Testis (tissue), 2 donors: ENCODE data around the gene PBX4.

Experiments used
- POLR2A ChIP-seq: fragments of 450-650 bp; IDR thresholded peaks from one replicate; pipeline ENCODE4 v1.6.1; 2017; ENCODE audit warnings: antibody characterized with exemption, mild to moderate bottlenecking, moderate library complexity
- TF ChIP-seq, protein P1 (sequence below), 3 experiments: fragments of 450-650 bp in 2 of 3; fragments of 200-600 bp in 1 of 3; sonication (generic) in 1 of 3; IDR thresholded peaks; one replicate each; pipeline ENCODE4 v1.5.1; 2016 to 2019; ENCODE audit warnings: antibody characterized with exemption in 3 of 3, mild to moderate bottlenecking in 2 of 3, moderate library complexity in 1 of 3

DNA sequence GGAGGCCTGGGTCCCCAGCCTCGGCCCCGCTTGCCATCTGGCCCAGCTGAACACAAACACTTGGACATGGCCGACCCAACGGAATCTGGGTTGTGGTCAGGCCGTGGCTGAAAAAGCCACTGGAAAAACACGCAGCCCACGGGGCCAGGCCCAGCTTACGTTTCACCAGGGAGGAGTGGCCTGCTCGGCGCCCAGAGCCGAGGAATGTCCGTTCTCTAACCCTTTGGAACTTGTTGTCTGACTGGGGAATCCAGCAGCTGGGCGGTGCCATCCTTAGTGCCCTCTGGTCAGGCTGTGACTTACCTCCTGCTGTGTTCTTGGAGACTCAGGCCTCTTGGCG, 66.7 kb downstream of the PBX4 start:
- TF ChIP-seq, protein P1, sequence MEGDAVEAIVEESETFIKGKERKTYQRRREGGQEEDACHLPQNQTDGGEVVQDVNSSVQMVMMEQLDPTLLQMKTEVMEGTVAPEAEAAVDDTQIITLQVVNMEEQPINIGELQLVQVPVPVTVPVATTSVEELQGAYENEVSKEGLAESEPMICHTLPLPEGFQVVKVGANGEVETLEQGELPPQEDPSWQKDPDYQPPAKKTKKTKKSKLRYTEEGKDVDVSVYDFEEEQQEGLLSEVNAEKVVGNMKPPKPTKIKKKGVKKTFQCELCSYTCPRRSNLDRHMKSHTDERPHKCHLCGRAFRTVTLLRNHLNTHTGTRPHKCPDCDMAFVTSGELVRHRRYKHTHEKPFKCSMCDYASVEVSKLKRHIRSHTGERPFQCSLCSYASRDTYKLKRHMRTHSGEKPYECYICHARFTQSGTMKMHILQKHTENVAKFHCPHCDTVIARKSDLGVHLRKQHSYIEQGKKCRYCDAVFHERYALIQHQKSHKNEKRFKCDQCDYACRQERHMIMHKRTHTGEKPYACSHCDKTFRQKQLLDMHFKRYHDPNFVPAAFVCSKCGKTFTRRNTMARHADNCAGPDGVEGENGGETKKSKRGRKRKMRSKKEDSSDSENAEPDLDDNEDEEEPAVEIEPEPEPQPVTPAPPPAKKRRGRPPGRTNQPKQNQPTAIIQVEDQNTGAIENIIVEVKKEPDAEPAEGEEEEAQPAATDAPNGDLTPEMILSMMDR (IDR thresholded peaks at IDR 0.05) = no peak
- TF ChIP-seq POLR2A = no peak
